Measurements from ENCODE around the gene NPBWR2.
"Not testable (repeated sequence)": the region's sequence is repeated elsewhere in the genome, so short reads cannot be mapped to it uniquely, and the experiment has no call there.

The NPBWR2 gene

DNA sequence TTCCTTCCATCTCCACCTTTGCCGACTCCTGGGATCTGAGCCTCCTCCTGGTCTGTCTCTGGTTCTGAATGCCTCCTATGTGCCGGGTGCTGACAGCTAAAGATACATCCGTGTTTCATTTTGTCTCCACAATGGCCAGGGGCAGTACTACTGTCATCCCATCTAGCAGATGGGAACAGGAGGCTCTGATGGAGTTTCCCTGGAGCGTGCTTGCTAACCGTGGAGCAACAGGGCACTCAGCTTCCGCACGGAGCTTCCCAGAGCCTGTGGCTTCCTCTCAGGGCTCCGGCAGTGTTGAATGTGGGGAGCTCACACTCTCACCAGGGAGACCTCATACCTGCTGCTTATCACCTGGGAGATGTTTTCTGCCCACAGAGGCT, 11.9 kb upstream of the NPBWR2 start:
- no peak for DNase-seq (ENCODE audit: low read depth in 2 of 2, low spot score in 1 of 2)

DNA sequence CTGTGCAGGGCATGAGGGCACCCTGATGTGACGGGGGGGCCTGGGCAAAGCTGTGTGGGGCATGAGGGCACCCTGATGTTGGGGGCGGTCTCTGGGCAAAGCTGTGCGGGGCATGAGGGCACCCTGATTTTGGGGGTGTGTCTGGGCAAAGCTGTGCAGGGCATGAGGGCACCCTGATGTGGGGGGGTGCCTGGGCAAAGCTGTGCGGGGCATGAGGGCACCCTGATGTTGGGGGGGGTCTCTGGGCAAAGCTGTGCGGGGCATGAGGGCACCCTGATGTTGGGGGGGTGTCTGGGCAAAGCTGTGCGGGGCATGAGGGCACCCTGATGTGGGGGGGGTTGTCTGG, 10.0 kb upstream of the NPBWR2 start:
- not testable (repeated sequence) for DNase-seq (ENCODE audit: low read depth in 2 of 2, low spot score in 1 of 2)

DNA sequence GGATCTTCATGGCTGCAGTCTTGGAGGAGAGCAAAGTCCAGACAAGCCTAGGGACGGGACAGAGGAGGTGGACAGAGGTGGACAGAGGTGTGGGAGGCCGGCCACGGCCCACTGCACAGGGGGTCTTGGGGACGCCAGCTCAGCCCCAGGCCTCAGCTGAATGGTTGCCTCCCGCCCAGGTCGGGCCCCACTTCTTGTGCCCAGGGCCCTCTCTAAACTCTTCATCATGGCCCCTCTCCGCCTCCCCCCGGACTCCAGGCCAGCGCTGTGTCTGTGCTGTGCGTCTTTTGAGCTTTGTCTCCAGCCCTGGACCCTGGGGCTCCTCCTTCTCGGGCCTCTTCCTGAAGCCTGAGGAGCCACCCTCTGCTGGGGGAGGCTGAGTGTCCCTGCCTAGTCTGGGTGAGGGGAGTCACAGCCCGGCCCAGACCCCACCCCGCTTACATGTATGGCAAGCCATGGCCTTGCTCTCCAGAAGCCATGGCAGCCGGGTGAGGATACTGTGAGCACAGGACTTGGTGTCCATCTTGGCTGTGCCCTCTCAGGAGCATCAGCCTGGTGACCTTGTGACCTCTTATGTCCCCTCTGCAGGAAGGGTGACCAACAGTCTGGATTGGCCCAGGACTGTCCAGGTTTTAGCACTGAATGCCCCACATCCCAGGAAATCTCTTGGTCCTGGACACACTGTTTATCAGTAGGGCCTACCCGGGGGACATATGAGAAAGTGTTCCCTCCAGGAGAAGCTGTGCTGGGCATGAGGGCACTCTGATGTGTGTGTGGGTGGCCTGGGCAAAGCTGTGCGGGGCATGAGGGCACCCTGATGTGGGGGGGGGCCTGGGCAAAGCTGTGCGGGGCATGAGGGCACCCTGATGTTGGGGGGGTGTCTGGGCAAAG, 9.4 kb upstream of the NPBWR2 start:
- no peak for DNase-seq (ENCODE audit: low read depth in 2 of 2, low spot score in 1 of 2)

DNA sequence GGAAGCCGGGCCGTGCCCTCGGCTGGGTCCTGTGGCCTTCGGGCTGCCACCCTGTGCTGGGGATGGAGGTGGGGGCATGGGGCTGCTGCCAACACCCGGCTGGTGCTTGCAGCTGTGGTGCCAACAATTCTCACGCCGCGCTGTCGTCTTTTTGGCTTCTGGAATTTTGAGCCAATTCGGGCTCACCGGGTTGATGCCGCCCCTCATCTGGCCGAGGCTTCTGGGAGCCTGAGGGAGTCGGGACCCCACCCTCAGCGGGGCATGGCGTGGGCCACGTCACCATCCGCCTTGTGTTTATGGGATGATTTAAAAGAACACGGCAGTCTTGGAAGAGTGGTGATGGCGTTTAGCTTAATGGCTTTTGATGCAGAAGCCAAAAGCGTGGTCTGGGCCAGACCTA, 8.7 kb upstream of the NPBWR2 start:
- DNase-seq (ENCODE audit: low read depth in 2 of 2, low spot score in 1 of 2), result no peak

DNA sequence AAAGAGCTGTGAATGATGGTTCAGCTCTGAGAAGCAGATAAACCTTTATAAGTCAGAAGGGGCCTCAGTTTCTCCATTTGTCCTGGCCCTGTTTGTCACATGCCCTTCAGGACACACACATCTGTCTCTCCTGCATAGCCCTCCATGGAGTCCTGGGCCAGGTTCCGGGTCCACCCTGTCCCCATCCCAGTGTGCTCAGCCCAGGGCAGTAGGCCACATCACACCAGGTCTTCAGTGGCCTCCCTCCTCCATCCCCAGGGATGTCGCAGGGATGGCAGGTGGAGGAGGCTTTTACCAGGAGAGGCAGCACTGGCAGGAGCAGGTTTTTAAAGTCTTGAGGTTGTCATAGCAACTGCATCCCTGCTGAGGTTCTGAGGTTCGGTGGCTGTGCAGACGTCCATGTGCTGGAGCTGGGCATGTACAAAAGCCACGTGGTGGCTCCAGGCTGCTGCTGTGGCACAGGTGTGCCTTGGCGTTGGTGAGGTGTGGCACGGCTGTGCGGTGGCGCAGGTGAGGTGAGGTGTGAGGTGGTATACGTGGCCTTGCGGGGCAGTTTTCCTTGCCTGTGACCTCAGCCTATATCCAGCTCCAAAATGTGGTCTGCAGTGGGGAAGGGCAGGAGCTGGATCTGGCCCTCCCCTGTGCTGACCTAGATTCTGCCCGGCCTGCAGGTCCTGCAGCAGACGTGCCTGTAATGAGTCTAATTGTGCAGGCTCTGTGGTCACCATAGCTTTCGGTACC, 8.0 kb upstream of the NPBWR2 start:
- no peak for DNase-seq (ENCODE audit: low read depth in 2 of 2, low spot score in 1 of 2)

DNA sequence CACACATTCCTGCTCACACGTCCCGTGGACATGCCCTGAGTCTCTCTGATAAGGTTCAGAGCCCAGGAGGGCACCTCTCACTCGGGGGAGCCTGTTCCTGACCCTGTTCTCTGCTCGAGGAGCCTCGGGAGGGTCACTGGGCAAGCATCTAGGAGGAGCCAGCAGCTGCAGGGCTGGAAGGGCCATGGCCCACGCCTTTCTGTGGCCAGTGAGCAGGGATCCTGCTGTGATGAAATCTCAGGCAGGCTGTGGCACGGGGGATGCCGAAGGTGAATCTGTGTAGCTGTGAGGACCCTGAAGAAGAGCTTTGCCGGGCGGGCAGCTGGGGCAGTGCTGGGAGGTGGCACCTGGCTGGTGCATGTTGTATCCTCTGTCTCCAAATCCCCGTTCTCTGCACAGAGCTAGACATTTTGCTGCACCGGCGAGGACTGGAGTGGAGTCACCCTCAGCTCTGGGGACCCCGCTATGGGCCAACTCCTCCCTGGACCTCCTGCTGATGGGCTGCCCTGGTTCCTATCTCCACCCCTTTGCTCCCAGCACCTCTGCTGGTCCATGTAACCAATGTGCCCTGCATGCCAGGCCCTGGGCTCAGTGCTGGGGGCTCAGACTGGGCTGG, 7.1 kb upstream of the NPBWR2 start:
- DNase-seq (ENCODE audit: low read depth in 2 of 2, low spot score in 1 of 2), result no peak

DNA sequence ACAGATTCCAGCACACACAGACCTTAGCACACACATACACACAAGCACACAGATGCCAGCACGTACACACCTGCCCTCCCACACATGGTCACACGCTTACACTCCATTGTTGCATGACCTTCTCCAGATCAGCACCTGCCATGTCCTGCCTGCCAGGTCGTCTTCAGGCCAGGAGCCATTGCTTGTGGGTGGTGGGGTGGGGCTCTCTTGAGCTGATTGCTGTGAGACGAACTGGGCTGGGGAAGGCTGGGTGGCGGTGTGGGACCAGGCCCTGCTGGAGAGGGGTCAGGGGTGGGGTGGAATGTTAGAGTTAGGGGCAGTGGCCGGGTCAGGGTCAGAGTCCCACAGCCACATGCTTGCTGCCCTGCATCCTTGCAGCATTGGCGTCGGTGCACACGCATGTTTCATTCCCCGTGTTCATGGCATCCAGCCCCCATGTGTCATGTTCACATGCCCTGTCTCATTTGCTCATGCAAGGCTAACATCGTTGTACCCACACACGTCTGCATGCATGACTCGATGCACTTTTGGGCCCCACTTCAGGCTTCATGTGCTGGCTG, 6.5 kb upstream of the NPBWR2 start:
- no peak for DNase-seq (ENCODE audit: low read depth in 2 of 2, low spot score in 1 of 2)

DNA sequence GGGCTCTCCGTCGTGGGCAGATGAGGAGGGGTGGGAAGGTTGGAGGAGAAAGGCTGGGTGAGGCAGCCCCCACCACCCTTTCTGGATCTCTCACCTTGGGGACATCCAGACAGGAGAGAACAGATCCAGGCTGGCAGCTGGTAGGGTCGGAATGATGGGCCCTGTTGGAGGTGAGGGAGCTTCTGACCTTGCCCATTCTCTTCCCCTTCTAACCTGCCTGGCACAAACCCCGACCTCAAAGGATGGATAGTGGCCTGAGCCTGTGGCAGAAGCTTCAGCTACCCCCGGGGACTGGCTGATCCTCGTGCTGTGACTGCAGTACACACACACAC, 6.0 kb upstream of the NPBWR2 start:
- no peak for DNase-seq (ENCODE audit: low read depth in 2 of 2, low spot score in 1 of 2)

DNA sequence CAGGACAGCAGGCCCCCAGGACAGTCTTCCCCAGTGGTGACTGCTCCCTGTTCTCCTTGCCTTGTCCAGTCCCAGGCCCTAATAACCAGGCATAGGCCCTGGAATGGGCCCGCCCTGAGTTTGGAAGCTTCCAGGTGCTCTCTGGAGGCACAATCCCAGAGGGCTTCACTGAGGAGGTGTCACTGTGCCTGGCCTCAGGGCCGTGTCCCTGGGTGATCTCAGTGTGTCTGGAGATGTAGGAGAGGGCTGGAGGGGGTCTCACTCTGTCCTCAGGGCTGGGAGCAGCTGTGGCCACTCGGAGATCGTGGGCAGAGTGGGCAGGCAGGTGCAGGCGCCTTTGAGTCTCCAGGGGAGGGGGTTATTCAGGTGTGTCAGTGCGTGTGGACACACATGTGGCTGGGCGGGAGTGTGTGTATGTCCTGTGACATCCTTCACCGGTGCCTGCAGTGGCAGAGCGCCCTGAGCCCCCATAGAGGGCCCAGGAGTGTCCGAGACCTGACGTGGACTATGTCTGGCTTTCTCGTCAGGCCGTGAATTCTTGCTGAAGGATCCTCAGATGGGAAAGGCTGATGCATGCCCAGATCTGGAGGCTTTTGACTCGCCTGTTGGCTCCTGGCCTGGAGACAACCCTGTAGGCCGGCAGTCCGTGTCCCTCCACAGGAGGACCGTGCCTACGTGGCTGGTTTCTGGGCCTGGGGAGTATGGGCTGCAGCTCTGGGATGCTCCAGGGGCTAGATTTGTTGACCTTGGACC, 5.5 kb upstream of the NPBWR2 start:
- no peak for DNase-seq (ENCODE audit: low read depth in 2 of 2, low spot score in 1 of 2)

DNA sequence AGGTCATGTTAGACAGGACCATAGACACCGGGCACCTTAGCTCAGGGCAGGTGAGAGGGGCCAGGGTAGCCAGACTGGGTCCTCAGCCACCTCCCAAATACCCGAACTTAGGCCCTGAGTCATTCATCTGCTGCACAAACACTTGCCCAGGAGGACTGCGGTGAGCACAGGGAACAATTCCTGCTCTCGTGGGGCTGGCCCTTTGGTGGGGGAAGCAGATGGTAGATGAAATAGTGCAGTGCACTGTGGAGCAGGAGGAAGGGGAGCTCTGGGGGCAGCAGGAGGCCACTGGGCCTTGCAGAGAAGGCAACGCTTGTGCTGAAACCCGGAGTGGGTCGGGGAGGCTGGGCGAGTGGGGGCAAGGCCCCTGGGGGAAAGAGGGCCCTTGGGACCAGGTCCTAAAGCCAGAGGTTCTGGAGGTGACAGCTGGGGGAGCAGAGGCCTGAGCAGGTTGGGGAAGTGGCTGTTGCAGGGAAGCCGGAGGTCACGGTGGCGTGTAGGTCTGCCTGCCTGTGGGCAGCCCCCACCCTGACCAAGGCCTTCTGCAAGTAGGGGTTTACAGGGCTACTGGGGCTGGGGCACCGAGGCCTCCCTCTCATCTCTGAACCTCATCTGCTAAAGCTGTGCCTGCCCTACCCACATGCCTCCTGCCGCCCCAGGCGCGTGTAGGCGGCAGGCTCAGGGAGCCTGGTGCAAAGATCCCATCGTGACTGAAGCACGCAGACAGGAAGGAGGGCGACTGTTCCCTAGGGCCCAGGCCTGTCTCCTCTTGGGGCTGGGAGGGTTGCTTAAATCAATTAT, 4.7 kb upstream of the NPBWR2 start:
- no peak for DNase-seq (ENCODE audit: low read depth in 2 of 2, low spot score in 1 of 2)

DNA sequence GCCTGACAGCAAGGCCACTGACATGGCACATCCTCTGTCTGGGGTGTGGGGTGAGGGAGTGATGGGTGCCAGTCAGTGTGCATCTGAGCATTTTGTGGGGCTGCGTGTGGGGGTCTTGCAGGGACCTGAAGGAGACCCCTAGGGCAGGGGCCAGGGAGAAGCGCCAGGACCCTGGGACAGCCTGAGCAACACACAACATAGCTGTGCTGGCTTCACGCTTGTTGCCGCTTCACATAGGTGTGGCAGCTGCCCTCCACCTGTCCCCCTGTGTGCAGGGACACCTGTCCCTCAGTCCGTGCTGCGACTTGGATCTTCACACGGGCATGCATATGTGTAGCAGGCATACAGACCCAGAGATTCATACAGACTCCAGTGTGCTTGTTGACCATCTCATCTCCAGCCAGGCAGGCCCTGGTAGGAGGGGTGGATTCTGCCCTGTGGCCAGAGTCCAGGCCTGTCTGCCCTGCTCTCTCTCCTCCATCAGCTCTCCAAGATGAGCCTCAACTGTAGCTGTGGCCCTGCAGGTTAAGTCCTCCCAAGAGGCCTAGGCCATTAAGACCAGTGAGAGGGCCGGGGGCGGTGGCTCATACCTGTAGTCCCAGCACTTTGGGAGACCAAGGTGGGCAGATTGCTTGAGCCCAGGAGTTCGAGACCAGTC, 3.2 kb upstream of the NPBWR2 start:
- DNase-seq (ENCODE audit: low read depth in 2 of 2, low spot score in 1 of 2), result no peak

DNA sequence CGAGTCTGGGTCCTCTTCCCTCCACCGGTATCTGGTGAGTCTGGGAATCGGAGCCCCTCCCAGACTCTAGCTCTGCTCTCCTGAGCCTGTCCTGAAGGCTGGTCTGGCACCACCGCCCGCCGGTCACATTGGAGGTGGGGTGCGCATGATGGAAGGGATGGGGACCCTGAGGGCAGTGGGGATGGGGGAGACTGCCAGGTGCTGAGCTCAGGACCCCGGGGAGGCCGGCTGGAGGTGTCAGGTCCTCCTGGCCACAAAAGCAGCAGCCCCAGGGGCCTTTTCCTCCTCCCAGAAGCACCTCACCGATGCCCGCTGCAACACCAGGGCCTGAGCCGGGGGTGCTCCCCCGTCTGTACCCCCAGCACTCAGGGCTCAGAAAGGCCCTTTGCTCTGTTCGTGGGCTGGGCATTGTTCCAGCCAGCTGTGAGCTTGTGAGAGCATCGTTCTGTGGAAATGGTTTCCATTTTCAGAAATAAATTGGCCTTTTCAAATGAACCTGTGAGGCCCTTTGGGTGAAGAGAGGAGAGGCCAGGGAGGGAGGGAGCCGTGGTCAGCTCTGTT, 2.5 kb upstream of the NPBWR2 start:
- no peak for DNase-seq (ENCODE audit: low read depth in 2 of 2, low spot score in 1 of 2)

DNA sequence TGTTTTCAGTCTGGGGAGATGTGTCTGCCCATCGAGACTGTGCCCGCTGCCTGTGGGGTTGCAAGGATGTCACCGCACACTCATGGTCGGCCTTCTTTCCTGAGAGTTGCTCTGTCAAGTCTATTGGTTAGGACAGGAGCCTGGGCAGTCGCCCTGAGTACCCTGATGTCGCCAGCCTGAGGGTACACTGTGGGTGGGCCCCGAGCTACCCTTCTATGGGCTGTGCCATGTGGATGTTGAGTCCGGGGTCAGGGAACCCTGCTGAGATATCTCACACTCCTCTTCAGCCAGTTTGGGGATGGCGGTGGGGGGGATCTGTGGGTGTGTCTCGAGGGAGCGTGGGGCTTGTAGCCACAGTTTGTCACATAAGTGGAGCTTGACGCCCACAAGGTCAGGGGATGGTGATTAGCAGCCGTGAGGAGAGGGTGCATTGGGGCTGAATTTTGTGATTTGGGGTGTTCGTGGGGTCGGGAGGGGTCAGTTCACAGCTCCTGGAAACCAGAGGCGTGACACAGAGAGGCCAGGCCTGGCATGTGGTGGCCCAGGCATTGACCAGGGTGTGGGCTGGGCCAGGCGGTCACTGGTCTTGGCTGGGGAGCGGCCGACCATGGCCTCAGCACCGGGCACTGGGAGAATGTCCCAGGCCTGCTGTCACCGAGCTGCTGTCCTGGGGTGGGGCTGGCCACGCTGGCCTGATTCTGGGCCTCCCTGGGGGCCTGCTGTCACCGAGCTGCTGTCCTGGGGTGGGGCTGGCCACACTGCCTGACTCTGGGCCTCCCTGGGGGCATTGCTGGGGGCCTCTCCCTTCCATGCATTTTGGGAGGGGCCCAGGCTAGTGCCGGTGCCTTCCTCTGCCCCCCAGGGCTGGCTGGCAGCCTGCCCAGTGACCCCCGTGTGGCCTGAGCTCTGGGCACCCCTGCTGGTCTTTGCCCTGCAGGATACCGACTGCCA, 1.6 kb upstream of the NPBWR2 start:
- no peak for DNase-seq (ENCODE audit: low read depth in 2 of 2, low spot score in 1 of 2)

DNA sequence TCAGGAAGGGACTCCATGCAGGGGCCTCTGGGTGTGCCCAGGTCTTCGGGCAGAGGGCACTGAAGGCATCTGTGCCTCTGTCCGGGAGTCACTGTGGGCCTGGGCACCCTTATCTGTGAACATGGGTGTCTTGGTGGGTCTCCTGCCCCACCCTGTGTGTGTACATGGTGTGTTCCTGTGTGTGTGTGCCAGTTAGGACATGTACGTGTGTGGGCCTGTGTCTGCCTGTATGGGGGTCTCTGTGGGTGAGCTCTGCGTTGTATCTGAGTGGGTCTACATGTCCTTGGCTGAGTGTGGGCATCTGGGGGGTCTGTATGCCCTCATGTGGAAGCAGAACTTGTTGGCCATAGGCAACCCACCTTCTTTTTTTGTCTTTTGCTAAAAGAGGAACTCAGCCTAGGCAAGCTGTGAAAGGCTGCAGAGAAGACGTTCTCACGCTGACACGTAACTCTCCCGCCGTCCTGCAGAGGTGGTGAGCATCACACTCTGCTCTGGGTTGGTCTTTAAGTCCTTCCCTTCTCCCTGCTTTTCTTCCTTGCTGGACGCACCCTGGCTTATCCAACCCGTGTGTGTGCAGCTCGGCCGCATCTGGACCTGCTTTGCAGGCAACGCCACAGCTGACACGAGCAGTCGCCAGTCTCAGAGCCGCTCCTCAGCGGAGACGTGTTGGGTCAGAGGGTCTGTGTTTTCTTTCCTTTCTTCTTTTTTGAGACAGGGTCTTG, 532 bp upstream of the NPBWR2 start:
- DNase-seq (ENCODE audit: low read depth in 2 of 2, low spot score in 1 of 2), result no peak

DNA sequence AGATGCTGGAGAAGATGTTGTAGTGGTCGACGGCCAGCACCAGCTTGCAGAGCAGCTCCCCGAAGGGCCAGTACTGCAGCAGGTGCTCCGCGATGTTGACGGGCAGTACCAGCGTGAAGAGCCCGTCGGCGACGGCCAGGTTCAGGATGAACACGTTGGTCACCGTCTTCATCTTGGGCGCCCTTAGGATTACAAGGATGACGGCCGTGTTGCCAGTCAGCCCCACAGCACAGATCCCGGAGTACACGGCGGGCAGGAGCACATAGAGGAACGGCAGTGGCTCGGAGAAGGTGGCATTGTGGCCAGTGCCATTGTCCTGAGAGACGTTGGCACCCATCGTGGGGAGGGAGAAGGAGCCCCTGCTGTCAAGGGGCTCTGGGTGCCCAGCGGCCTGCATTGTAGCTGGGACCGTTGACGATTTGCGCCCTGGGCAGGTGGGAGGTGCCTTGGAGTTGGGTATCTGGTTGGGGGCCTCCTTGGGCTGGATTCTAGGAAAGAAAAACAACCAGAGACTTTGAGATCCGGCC, 867 bp downstream of the NPBWR2 start:
- no peak for DNase-seq (ENCODE audit: low read depth in 2 of 2, low spot score in 1 of 2)

DNA sequence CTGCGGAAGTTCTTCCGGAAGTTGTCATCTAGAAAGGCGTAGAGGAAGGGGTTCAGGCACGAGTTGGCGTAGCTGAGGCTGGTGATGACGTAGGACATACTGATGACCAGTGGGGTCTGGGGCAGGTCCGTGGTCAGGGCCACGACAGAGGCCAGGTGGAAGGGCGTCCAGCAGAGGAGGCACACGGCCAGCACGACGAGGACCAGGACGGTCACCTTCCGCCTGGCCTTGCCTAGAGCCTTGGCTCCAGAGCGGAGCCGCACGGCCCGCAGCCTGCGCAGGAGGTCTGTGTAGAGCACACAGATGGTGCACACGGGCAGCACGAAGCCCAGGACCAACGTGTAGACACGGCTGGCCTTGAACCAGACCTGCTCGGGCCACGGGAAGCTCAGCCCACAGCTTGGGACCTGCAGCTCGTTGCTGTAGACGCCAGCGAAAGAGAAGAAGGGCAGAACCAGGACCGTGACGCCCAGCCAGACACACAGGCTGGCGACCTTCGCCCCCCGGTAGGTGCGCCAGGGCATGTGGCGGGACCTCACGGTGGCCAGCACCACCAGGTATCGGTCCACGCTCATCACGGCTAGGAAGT, 1.4 kb downstream of the NPBWR2 start:
- DNase-seq (ENCODE audit: low read depth in 2 of 2, low spot score in 1 of 2), result no peak
